GM19351 (cell line): ENCODE measurements around the gene LRRN3.

Experiments
- ATAC-seq: cut with Tn5 transposase; IDR thresholded peaks from one replicate; pipeline ENCODE4 v1.9.1; 2021; ENCODE audit warnings: mild to moderate bottlenecking, moderate library complexity; ENCODE audit not compliant: unreplicated experiment

LRRN3 gene

GRCh38 chr7:111159426-111159825 lies 68.5 kb downstream of the LRRN3 start:
- ATAC-seq = no peak

- ATAC-seq = no peak
These were observed 69.4 kb downstream of the LRRN3 start for GRCh38 chr7:111160297-111160696.

GRCh38 chr7:111162692-111163091 lies 71.8 kb downstream of the LRRN3 start:
- ATAC-seq = no peak

GRCh38 chr7:111164442-111164841 lies 73.5 kb downstream of the LRRN3 start:
- ATAC-seq = no peak

GRCh38 chr7:111168182-111168581 lies 77.3 kb downstream of the LRRN3 start:
- no peak for ATAC-seq

- no peak for ATAC-seq
These were observed 81.8 kb downstream of the LRRN3 start for GRCh38 chr7:111172564-111173257.

- no peak for ATAC-seq
These were observed 82.6 kb downstream of the LRRN3 start for GRCh38 chr7:111173528-111173927.

- ATAC-seq = peak; percentile 53
These were observed 83.1 kb downstream of the LRRN3 start for GRCh38 chr7:111173990-111174389.

GRCh38 chr7:111174510-111174909 lies 83.6 kb downstream of the LRRN3 start:
- no peak for ATAC-seq
